PC-9 (cell line): ENCODE data around the gene UBE2S.

Experiments used
- CTCF ChIP-seq: fragments of 200-600 bp; sonication (generic); conservative IDR thresholded peaks from 2 replicates; pipeline ENCODE4 v1.6.1; 2017; ENCODE audit warnings: mixed run types, antibody characterized with exemption, mild to moderate bottlenecking, moderate library complexity
- EZH2 ChIP-seq: fragments of 200-600 bp; sonication (generic); IDR thresholded peaks from 2 replicates; pipeline ENCODE4 v1.8.0; 2017; ENCODE audit warnings: antibody characterized with exemption, low read depth

- TF ChIP-seq CTCF (no peak), EZH2 (no peak)
Observed at GRCh38 chr19:55437410-55437809, 29.8 kb upstream of the UBE2S start.
